ENCODE measurements around the gene AGAP1.
"Not testable (repeated sequence)": the region's sequence is repeated elsewhere in the genome, so short reads cannot be mapped to it uniquely, and the experiment has no call there.

The AGAP1 gene

GRCh38 chr2:235737840-235738239 lies 244.0 kb downstream of the AGAP1 start:
- no peak for DNase-seq (ENCODE audit: low read depth)

- DNase-seq (ENCODE audit: low read depth): no peak
These were observed 246.0 kb downstream of the AGAP1 start for GRCh38 chr2:235739704-235740415.

GRCh38 chr2:235740821-235741220 lies 247.0 kb downstream of the AGAP1 start:
- DNase-seq (ENCODE audit: low read depth): no peak

- DNase-seq (ENCODE audit: low read depth): no peak
These were observed 250.3 kb downstream of the AGAP1 start for GRCh38 chr2:235744161-235744560.

GRCh38 chr2:235745597-235745996 lies 251.8 kb downstream of the AGAP1 start:
- DNase-seq (ENCODE audit: low read depth): no peak

GRCh38 chr2:235746257-235746934 lies 252.6 kb downstream of the AGAP1 start:
- no peak for DNase-seq (ENCODE audit: low read depth)

- no peak for DNase-seq (ENCODE audit: low read depth)
These were observed 253.3 kb downstream of the AGAP1 start for GRCh38 chr2:235747001-235747785.

- DNase-seq (ENCODE audit: low read depth): no peak
These were observed 253.9 kb downstream of the AGAP1 start for GRCh38 chr2:235747786-235748091.

- no peak for DNase-seq (ENCODE audit: low read depth)
These were observed 255.4 kb downstream of the AGAP1 start for GRCh38 chr2:235749121-235749770.

- DNase-seq (ENCODE audit: low read depth): no peak
These were observed 255.9 kb downstream of the AGAP1 start for GRCh38 chr2:235749771-235750160.

GRCh38 chr2:235752846-235753245 lies 259.0 kb downstream of the AGAP1 start:
- no peak for DNase-seq (ENCODE audit: low read depth)

GRCh38 chr2:235754357-235755207 lies 260.7 kb downstream of the AGAP1 start:
- no peak for DNase-seq (ENCODE audit: low read depth)

- no peak for DNase-seq (ENCODE audit: low read depth)
These were observed 262.6 kb downstream of the AGAP1 start for GRCh38 chr2:235756491-235756890.

- no peak for DNase-seq (ENCODE audit: low read depth)
These were observed 263.4 kb downstream of the AGAP1 start for GRCh38 chr2:235757212-235757611.

GRCh38 chr2:235757640-235758039 lies 263.8 kb downstream of the AGAP1 start:
- DNase-seq (ENCODE audit: low read depth): no peak

GRCh38 chr2:235762832-235763598 lies 269.2 kb downstream of the AGAP1 start:
- no peak for DNase-seq (ENCODE audit: low read depth)

GRCh38 chr2:235763816-235764215 lies 270.0 kb downstream of the AGAP1 start:
- no peak for DNase-seq (ENCODE audit: low read depth)

GRCh38 chr2:235764478-235764877 lies 270.6 kb downstream of the AGAP1 start:
- not testable (repeated sequence) for DNase-seq (ENCODE audit: low read depth)

GRCh38 chr2:235765181-235765820 lies 271.5 kb downstream of the AGAP1 start:
- no peak for DNase-seq (ENCODE audit: low read depth)

GRCh38 chr2:235766278-235766677 lies 272.4 kb downstream of the AGAP1 start:
- DNase-seq (ENCODE audit: low read depth): peak; percentile 10

All from activated T-helper 9 cell treated with anti-CD3 and anti-CD28 coated beads, Interleukin-2, amount 50 U/mL, for 16 hours (primary cell).